ENCODE measurements around the gene IMP4.

Gene IMP4

GRCh38 chr2:130345091-130345490 is 2.4 kb downstream of the IMP4 start:
- no peak for DNase-seq (ENCODE audit: low read depth, low spot score)
- H3K4me3 ChIP-seq (ENCODE audit: low read depth, low read length): no peak overlapping the region
- POLR2A ChIA-PET: interaction anchor here (0.6 kb wide), 1 partner anchor 39 kb away, joined by 3 read pairs; no protein-coding TSS in a partner anchor
- TF ChIP-seq, protein P1, sequence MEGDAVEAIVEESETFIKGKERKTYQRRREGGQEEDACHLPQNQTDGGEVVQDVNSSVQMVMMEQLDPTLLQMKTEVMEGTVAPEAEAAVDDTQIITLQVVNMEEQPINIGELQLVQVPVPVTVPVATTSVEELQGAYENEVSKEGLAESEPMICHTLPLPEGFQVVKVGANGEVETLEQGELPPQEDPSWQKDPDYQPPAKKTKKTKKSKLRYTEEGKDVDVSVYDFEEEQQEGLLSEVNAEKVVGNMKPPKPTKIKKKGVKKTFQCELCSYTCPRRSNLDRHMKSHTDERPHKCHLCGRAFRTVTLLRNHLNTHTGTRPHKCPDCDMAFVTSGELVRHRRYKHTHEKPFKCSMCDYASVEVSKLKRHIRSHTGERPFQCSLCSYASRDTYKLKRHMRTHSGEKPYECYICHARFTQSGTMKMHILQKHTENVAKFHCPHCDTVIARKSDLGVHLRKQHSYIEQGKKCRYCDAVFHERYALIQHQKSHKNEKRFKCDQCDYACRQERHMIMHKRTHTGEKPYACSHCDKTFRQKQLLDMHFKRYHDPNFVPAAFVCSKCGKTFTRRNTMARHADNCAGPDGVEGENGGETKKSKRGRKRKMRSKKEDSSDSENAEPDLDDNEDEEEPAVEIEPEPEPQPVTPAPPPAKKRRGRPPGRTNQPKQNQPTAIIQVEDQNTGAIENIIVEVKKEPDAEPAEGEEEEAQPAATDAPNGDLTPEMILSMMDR (IDR thresholded peaks at IDR 0.05; ENCODE audit: insufficient read depth, low read length, missing control alignments): no peak
- CTCF ChIA-PET: interaction anchor here (1.1 to 9.9 kb wide), 4 partner anchors 10 to 28 kb away, joined by 3 to 53 read pairs (median 24); partner anchors contain the start of gene PTPN18

- no peak overlapping the region for H3K4me3 ChIP-seq (ENCODE audit: low read depth, low read length)
- no peak for DNase-seq (ENCODE audit: low read depth, low spot score)
- TF ChIP-seq, protein P1 (IDR thresholded peaks at IDR 0.05; ENCODE audit: insufficient read depth, low read length, missing control alignments): no peak
- ChIA-PET POLR2A (interaction anchor here (0.6 kb wide), 1 partner anchor 38 kb away, joined by 3 read pairs; no protein-coding TSS in a partner anchor), CTCF (interaction anchor here (4.1 to 9.9 kb wide), 2 partner anchors 9 to 28 kb away, joined by 39 to 53 read pairs; partner anchors contain the start of gene PTPN18)
Measured at GRCh38 chr2:130345611-130346010, 2.9 kb downstream of the IMP4 start.

GRCh38 chr2:130346041-130346740 is 3.5 kb downstream of the IMP4 start:
- TF ChIP-seq, protein P1 (IDR thresholded peaks at IDR 0.05; ENCODE audit: insufficient read depth, low read length, missing control alignments): no peak
- no peak for DNase-seq (ENCODE audit: low read depth, low spot score)
- ChIA-PET CTCF (interaction anchor here (1.4 to 4.1 kb wide), 4 partner anchors 9 to 27 kb away, joined by 5 to 39 read pairs (median 6); partner anchors contain the start of gene PTPN18), POLR2A (interaction anchor here (0.6 to 0.9 kb wide), 2 partner anchors 10 to 37 kb away, joined by 3 read pairs; no protein-coding TSS in a partner anchor)
- no peak overlapping the region for H3K4me3 ChIP-seq (ENCODE audit: low read depth, low read length)

DNA sequence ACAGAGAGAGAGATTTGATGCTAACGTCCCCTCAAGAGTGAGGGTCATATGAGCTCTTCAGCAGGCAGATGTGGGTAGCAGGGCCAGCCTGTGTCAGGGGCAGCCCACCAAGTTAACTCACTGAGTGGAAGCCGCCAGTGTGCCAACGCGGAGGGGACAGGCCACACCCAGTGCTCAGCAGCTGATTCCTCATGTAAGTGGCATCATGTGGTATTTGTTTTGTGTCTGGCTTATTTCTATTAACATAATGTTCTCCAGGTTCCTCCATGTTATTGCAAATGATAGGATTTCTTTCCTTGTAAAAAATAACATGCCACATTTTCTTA is 4.0 kb downstream of the IMP4 start:
- TF ChIP-seq, protein P1 (IDR thresholded peaks at IDR 0.05; ENCODE audit: insufficient read depth, low read length, missing control alignments): no peak
- ChIA-PET POLR2A (interaction anchor here (0.9 kb wide), 1 partner anchor 9 kb away, joined by 3 read pairs; no protein-coding TSS in a partner anchor), CTCF (interaction anchor here (1.4 to 2.3 kb wide), 3 partner anchors 14 to 26 kb away, joined by 5 to 7 read pairs (median 5); no protein-coding TSS in a partner anchor)
- no peak for DNase-seq (ENCODE audit: low read depth, low spot score)
- no peak overlapping the region for H3K4me3 ChIP-seq (ENCODE audit: low read depth, low read length)

- POLR2A ChIA-PET: interaction anchor here (0.9 kb wide), 1 partner anchor 9 kb away, joined by 3 read pairs; no protein-coding TSS in a partner anchor
- CTCF ChIA-PET: interaction anchor here (1.4 to 2.3 kb wide), 3 partner anchors 15 to 25 kb away, joined by 5 to 7 read pairs (median 5); no protein-coding TSS in a partner anchor
- DNase-seq (ENCODE audit: low read depth, low spot score): no peak
- H3K4me3 ChIP-seq (ENCODE audit: low read depth, low read length): no peak overlapping the region
- TF ChIP-seq, protein P1 (IDR thresholded peaks at IDR 0.05; ENCODE audit: insufficient read depth, low read length, missing control alignments): no peak
Measured at GRCh38 chr2:130347220-130347925, 4.7 kb downstream of the IMP4 start.

- no peak for DNase-seq (ENCODE audit: low read depth, low spot score)
- ChIA-PET CTCF (interaction anchor here (1.2 kb wide), 1 partner anchor 14 kb away, joined by 3 read pairs; no protein-coding TSS in a partner anchor), POLR2A (no interaction called here)
- TF ChIP-seq, protein P1 (IDR thresholded peaks at IDR 0.05; ENCODE audit: insufficient read depth, low read length, missing control alignments): no peak
- no peak overlapping the region for H3K4me3 ChIP-seq (ENCODE audit: low read depth, low read length)
Measured at GRCh38 chr2:130349174-130349573, 6.5 kb downstream of the IMP4 start.
